ENCODE results near the gene ZNF385B. TPM values are rescaled to one million over a fixed set of nuclear protein-coding genes. Genes with fewer than 3 reads are reported as not detected.

ZNF385B gene
- total and polyA plus RNA-seq, 4 donors = 3.0 to 7.2 (median 3.9) TPM

DNA sequence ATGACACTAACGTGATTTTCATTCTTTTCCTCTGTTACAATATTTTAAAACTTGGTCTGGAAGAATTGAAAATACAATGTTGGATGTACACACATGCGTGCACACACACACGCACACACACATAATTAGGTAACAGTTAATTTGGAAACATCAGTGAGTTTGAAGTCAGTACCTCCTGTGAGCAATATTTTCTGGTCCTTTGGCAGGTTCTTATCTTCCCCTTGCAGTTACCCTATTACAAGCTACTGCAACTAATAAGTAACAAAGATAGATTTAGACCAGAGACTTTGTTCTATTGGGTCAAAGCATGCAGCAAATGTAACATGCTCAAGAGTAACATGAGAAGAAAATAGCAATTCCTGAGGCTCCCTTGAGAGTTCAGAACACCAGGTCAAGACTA lies 73.3 kb downstream of the ZNF385B start:
- no peak for DNase-seq (ENCODE audit: low spot score)
- Histone ChIP-seq H3K4me3 (ENCODE audit: low read depth in 1 of 3, low read length in 3 of 3) (no peak overlapping the region), H3K9ac (ENCODE audit: low read depth in 1 of 2, low read length in 2 of 2) (no peak overlapping the region), H3K9me3 (ENCODE audit: control insufficient read depth in 4 of 4, low read length in 3 of 4) (no peaks in the 10 kb centered on the region), H3K27me3 (ENCODE audit: control insufficient read depth in 4 of 4, insufficient read depth in 4 of 4, low read length in 3 of 4) (no peaks in the 10 kb centered on the region), H3K27ac (ENCODE audit: low read depth in 1 of 2, low read length in 2 of 2) (no peak overlapping the region), H3K36me3 (ENCODE audit: control insufficient read depth in 4 of 4, insufficient read depth in 3 of 4, low read depth in 1 of 4, low read length in 3 of 4) (no peaks in the 10 kb centered on the region), H3K4me1 (ENCODE audit: control insufficient read depth in 4 of 4, insufficient read depth in 4 of 4, low read length in 3 of 4) (no peaks in the 10 kb centered on the region)
- TF ChIP-seq RAD21 (IDR thresholded peaks at IDR 0.05) (no peak), HNF4A (conservative IDR thresholded peaks at IDR 0.05) (no peak)
- WGBS = 92% methylated on average over 3 of the region's 3 CpGs

DNA sequence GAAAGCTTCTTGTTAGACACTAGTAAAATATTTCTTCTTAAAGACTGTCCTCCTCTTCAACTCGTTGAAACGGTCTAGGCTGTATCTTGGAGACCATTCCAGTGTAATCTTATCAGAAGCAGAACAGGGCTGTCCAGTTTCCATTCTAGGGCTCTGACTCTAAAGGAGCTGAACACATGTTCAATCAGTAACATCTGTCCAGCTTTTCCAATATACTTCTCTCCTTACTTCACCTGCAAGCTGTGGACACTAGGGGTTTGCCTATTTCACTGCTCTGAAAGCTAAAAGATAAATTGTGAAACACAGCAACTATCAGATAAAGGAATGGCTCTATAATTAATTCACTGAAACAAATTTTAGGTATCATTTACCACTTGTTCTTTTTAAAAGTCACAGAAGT lies 73.8 kb downstream of the ZNF385B start:
- no peak overlapping the region for H3K27ac ChIP-seq (ENCODE audit: low read depth in 1 of 2, low read length in 2 of 2)
- TF ChIP-seq, protein P1, sequence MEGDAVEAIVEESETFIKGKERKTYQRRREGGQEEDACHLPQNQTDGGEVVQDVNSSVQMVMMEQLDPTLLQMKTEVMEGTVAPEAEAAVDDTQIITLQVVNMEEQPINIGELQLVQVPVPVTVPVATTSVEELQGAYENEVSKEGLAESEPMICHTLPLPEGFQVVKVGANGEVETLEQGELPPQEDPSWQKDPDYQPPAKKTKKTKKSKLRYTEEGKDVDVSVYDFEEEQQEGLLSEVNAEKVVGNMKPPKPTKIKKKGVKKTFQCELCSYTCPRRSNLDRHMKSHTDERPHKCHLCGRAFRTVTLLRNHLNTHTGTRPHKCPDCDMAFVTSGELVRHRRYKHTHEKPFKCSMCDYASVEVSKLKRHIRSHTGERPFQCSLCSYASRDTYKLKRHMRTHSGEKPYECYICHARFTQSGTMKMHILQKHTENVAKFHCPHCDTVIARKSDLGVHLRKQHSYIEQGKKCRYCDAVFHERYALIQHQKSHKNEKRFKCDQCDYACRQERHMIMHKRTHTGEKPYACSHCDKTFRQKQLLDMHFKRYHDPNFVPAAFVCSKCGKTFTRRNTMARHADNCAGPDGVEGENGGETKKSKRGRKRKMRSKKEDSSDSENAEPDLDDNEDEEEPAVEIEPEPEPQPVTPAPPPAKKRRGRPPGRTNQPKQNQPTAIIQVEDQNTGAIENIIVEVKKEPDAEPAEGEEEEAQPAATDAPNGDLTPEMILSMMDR (IDR thresholded peaks at IDR 0.05; ENCODE audit: low read depth, low read length, missing input control) = no peak
- TF ChIP-seq, protein P2, sequence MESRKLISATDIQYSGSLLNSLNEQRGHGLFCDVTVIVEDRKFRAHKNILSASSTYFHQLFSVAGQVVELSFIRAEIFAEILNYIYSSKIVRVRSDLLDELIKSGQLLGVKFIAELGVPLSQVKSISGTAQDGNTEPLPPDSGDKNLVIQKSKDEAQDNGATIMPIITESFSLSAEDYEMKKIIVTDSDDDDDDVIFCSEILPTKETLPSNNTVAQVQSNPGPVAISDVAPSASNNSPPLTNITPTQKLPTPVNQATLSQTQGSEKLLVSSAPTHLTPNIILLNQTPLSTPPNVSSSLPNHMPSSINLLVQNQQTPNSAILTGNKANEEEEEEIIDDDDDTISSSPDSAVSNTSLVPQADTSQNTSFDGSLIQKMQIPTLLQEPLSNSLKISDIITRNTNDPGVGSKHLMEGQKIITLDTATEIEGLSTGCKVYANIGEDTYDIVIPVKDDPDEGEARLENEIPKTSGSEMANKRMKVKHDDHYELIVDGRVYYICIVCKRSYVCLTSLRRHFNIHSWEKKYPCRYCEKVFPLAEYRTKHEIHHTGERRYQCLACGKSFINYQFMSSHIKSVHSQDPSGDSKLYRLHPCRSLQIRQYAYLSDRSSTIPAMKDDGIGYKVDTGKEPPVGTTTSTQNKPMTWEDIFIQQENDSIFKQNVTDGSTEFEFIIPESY (IDR thresholded peaks at IDR 0.05) = no peak
- TF ChIP-seq FOXA1 (IDR thresholded peaks at IDR 0.05) = no peak
- no peak overlapping the region for H3K9ac ChIP-seq (ENCODE audit: low read depth in 1 of 2, low read length in 2 of 2)
- no peaks in the 10 kb centered on the region for H3K27me3 ChIP-seq (ENCODE audit: control insufficient read depth in 4 of 4, insufficient read depth in 4 of 4, low read length in 3 of 4)
- no peaks in the 10 kb centered on the region for H3K4me1 ChIP-seq (ENCODE audit: control insufficient read depth in 4 of 4, insufficient read depth in 4 of 4, low read length in 3 of 4)
- H3K4me3 ChIP-seq (ENCODE audit: low read depth in 1 of 3, low read length in 3 of 3) = no peak overlapping the region
- H3K9me3 ChIP-seq (ENCODE audit: control insufficient read depth in 4 of 4, low read length in 3 of 4) = no peaks in the 10 kb centered on the region
- no peaks in the 10 kb centered on the region for H3K36me3 ChIP-seq (ENCODE audit: control insufficient read depth in 4 of 4, insufficient read depth in 3 of 4, low read depth in 1 of 4, low read length in 3 of 4)
- WGBS = 81% methylated on average over 2 of the region's 2 CpGs
- DNase-seq (ENCODE audit: low spot score) = no peak

DNA sequence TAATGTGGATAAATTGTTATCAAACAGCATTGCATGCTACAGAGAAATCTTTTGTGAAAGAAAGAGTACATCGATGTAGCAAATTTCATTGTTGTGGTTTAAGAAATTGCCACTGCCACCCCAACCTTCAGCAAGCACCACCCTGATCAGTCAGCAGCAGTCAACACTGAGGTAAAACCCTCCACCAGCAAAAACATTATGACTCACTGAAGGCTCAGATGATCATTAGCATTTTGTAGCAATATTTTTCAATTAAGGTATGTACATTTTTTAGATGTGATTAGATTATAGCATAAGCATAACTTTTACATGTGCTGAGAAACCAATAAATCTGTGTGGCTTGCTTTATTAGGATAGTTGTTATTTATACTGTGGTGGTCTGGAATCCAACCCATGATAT lies 75.5 kb downstream of the ZNF385B start:
- H3K4me1 ChIP-seq (ENCODE audit: control insufficient read depth in 4 of 4, insufficient read depth in 4 of 4, low read length in 3 of 4) = no peaks in the 10 kb centered on the region
- WGBS = 93% methylated on average over 1 of the region's 1 CpG
- no peaks in the 10 kb centered on the region for H3K9me3 ChIP-seq (ENCODE audit: control insufficient read depth in 4 of 4, low read length in 3 of 4)
- no peak for DNase-seq (ENCODE audit: low spot score)
- H3K4me3 ChIP-seq (ENCODE audit: low read depth in 1 of 3, low read length in 3 of 3) = no peak overlapping the region
- H3K27me3 ChIP-seq (ENCODE audit: control insufficient read depth in 4 of 4, insufficient read depth in 4 of 4, low read length in 3 of 4) = no peaks in the 10 kb centered on the region
- no peak overlapping the region for H3K9ac ChIP-seq (ENCODE audit: low read depth in 1 of 2, low read length in 2 of 2)
- H3K27ac ChIP-seq (ENCODE audit: low read depth in 1 of 2, low read length in 2 of 2) = no peak overlapping the region
- H3K36me3 ChIP-seq (ENCODE audit: control insufficient read depth in 4 of 4, insufficient read depth in 3 of 4, low read depth in 1 of 4, low read length in 3 of 4) = no peaks in the 10 kb centered on the region
- TF ChIP-seq RAD21 (IDR thresholded peaks at IDR 0.05) = no peak
- TF ChIP-seq NR2F2 (IDR thresholded peaks at IDR 0.05) = no peak
- TF ChIP-seq JUND (IDR thresholded peaks at IDR 0.05) = no peak
- TF ChIP-seq GABPA (IDR thresholded peaks at IDR 0.05 in 1 of 2, conservative IDR thresholded peaks at IDR 0.05 in 1 of 2) = no peak
- TF ChIP-seq, protein P3, sequence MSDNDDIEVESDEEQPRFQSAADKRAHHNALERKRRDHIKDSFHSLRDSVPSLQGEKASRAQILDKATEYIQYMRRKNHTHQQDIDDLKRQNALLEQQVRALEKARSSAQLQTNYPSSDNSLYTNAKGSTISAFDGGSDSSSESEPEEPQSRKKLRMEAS (IDR thresholded peaks at IDR 0.05) = no peak
- TF ChIP-seq HNF4A (conservative IDR thresholded peaks at IDR 0.05) = no peak
- no peak for TF ChIP-seq YY1 (IDR thresholded peaks at IDR 0.05)
- TF ChIP-seq, protein P1 (IDR thresholded peaks at IDR 0.05; ENCODE audit: low read depth, low read length, missing input control) = no peak
- TF ChIP-seq FOXA2 (IDR thresholded peaks at IDR 0.05) = no peak
- TF ChIP-seq, protein P2 (IDR thresholded peaks at IDR 0.05) = no peak
- TF ChIP-seq, protein P4, sequence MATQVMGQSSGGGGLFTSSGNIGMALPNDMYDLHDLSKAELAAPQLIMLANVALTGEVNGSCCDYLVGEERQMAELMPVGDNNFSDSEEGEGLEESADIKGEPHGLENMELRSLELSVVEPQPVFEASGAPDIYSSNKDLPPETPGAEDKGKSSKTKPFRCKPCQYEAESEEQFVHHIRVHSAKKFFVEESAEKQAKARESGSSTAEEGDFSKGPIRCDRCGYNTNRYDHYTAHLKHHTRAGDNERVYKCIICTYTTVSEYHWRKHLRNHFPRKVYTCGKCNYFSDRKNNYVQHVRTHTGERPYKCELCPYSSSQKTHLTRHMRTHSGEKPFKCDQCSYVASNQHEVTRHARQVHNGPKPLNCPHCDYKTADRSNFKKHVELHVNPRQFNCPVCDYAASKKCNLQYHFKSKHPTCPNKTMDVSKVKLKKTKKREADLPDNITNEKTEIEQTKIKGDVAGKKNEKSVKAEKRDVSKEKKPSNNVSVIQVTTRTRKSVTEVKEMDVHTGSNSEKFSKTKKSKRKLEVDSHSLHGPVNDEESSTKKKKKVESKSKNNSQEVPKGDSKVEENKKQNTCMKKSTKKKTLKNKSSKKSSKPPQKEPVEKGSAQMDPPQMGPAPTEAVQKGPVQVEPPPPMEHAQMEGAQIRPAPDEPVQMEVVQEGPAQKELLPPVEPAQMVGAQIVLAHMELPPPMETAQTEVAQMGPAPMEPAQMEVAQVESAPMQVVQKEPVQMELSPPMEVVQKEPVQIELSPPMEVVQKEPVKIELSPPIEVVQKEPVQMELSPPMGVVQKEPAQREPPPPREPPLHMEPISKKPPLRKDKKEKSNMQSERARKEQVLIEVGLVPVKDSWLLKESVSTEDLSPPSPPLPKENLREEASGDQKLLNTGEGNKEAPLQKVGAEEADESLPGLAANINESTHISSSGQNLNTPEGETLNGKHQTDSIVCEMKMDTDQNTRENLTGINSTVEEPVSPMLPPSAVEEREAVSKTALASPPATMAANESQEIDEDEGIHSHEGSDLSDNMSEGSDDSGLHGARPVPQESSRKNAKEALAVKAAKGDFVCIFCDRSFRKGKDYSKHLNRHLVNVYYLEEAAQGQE (IDR thresholded peaks at IDR 0.05) = no peak
- TF ChIP-seq FOXA1 (IDR thresholded peaks at IDR 0.05) = no peak
- no peak for TF ChIP-seq HNF4G (IDR thresholded peaks at IDR 0.05)
- TF ChIP-seq EGR1 (IDR thresholded peaks at IDR 0.05; ENCODE audit: low read depth in 2 of 2) = no peak
- TF ChIP-seq, protein P5, sequence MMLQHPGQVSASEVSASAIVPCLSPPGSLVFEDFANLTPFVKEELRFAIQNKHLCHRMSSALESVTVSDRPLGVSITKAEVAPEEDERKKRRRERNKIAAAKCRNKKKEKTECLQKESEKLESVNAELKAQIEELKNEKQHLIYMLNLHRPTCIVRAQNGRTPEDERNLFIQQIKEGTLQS (IDR thresholded peaks at IDR 0.05) = no peak
- TF ChIP-seq SP1 (IDR thresholded peaks at IDR 0.05) = no peak
